ENCODE results near the gene HDAC9. TPM values are rescaled to one million over a fixed set of nuclear protein-coding genes. Genes with fewer than 3 reads are reported as not detected.

HDAC9 gene
- total RNA-seq, 1 donor from 2014 or later, result 32.4 TPM

DNA sequence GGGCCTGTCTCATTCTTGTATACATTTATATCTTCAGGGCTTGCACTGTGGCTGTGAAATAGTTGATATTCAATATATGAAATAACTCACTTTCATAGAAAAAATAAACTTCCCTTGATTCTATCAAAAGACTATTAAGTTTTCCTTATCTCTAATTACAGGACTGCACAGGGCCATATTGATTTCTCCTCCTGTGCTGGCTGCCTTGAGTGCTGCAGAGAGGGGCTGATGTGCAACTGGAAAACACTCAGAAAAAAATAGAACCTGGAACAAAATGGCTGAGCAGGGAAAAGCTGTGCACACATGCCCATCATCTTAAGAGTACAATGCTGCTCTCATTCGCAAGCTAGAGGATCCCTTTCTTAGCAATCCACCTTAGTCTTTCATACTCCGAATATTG is 5.9 kb upstream of the HDAC9 start:
- H3K27ac ChIP-seq, result no peak overlapping the region
- intact Hi-C loops (cut with DNase I), result no loop called here
- no peak for DNase-seq (ENCODE audit: extremely low spot score in 2 of 2)

DNA sequence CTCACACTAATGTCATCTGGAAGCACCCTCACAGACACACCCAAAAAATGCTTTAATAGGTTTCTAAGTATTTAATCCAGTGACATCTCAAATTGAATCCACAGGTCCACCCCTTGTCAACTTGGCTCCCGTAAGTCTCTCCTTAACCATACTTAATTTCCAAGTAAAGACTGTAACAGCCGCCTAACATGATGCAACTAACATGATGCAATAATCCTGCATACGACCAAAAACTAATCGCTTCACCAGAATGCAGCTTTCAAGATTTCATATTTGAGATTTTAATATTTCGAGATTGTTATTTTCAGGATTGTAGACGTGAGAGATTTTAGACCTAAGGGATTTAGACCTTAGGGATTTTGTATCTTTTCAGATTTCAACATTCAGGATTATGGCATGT is 3.7 kb upstream of the HDAC9 start:
- H3K4me1 ChIP-seq, result no peaks in the 10 kb centered on the region
- no peak overlapping the region for H3K4me3 ChIP-seq
- H3K9me3 ChIP-seq, result no peaks in the 10 kb centered on the region
- no peak overlapping the region for H3K27ac ChIP-seq
- no peak for DNase-seq (ENCODE audit: extremely low spot score in 2 of 2)
- no peaks in the 10 kb centered on the region for H3K27me3 ChIP-seq
- H3K36me3 ChIP-seq, result no peaks in the 10 kb centered on the region
- TF ChIP-seq, protein P1, sequence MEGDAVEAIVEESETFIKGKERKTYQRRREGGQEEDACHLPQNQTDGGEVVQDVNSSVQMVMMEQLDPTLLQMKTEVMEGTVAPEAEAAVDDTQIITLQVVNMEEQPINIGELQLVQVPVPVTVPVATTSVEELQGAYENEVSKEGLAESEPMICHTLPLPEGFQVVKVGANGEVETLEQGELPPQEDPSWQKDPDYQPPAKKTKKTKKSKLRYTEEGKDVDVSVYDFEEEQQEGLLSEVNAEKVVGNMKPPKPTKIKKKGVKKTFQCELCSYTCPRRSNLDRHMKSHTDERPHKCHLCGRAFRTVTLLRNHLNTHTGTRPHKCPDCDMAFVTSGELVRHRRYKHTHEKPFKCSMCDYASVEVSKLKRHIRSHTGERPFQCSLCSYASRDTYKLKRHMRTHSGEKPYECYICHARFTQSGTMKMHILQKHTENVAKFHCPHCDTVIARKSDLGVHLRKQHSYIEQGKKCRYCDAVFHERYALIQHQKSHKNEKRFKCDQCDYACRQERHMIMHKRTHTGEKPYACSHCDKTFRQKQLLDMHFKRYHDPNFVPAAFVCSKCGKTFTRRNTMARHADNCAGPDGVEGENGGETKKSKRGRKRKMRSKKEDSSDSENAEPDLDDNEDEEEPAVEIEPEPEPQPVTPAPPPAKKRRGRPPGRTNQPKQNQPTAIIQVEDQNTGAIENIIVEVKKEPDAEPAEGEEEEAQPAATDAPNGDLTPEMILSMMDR (IDR thresholded peaks at IDR 0.05), result no peak
- no peak for TF ChIP-seq POLR2A (IDR thresholded peaks at IDR 0.05)
- TF ChIP-seq POLR2AphosphoS5 (IDR thresholded peaks at IDR 0.05; ENCODE audit: insufficient read depth in 1 of 2, low read depth in 1 of 2), result no peak
- intact Hi-C loops (cut with DNase I), result no loop called here

More for the DNA sequence above, 5.9 kb upstream of the HDAC9 start:
- no peak for TF ChIP-seq POLR2AphosphoS5 (IDR thresholded peaks at IDR 0.05; ENCODE audit: insufficient read depth in 1 of 2, low read depth in 1 of 2)
- TF ChIP-seq, protein P1 (IDR thresholded peaks at IDR 0.05), result no peak
- TF ChIP-seq POLR2A (IDR thresholded peaks at IDR 0.05), result no peak
- Histone ChIP-seq H3K27me3 (no peaks in the 10 kb centered on the region), H3K4me3 (no peak overlapping the region), H3K36me3 (no peaks in the 10 kb centered on the region), H3K4me1 (no peaks in the 10 kb centered on the region), H3K9me3 (no peaks in the 10 kb centered on the region)

DNA sequence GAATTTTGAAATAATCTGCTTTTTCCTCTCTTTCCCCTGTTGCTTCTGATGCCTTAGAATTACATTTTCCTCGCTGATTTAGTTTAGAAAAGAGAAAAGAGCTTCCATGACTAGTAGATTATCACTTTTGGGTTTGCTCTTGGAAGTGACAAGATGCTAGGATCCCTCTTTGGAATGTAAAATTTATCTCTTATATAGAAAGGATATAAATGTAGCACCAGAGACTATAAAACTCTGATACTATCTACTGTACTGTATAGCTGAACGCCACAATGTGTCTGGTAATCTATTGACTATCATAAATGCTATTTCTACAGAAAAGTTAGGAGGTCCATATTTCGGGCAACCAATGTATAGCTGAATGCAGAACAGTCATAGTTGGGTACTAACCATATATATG is 1.1 kb upstream of the HDAC9 start:
- DNase-seq (ENCODE audit: extremely low spot score in 2 of 2), result no peak
- no peak overlapping the region for H3K4me3 ChIP-seq
- H3K4me1 ChIP-seq, result no peaks in the 10 kb centered on the region
- H3K36me3 ChIP-seq, result no peaks in the 10 kb centered on the region
- H3K27ac ChIP-seq, result no peak overlapping the region
- H3K9me3 ChIP-seq, result no peaks in the 10 kb centered on the region
- intact Hi-C loops (cut with DNase I), result no loop called here
- TF ChIP-seq, protein P1 (IDR thresholded peaks at IDR 0.05), result no peak
- TF ChIP-seq POLR2A (IDR thresholded peaks at IDR 0.05) (no peak), POLR2AphosphoS5 (IDR thresholded peaks at IDR 0.05; ENCODE audit: insufficient read depth in 1 of 2, low read depth in 1 of 2) (no peak)
- no peaks in the 10 kb centered on the region for H3K27me3 ChIP-seq

DNA sequence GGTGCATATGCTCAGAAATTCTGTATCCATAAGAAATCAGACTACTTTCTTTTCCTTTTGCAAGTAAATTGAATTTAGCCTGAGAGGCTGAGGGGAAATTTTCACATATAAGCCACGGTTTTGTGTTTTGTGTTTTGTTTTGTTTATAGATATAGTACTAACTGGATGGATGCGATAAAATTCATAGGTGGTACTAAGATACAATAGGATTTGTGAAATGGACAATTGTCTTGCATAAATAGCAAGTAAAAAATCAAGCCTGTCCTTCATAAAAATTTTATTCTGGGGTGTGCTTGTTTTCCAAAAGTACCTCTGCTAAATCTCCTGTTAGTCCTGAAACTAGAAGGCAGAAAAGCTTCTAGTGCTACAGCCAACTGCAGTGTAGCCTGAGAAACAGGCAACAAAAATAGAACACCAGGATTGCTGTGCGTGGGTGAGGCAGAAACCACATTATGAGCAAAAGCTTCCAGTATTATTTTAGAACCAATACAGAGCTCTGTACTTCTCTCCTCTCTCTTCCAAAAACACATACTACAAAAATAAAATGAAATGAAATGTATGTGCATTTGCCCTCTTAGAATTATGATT is 634 bp upstream of the HDAC9 start:
- Histone ChIP-seq H3K9me3 (no peaks in the 10 kb centered on the region), H3K27ac (peak overlapping the region; percentile 33), H3K4me1 (no peaks in the 10 kb centered on the region), H3K4me3 (peak overlapping the region; percentile 35 to 39), H3K27me3 (no peaks in the 10 kb centered on the region), H3K36me3 (no peaks in the 10 kb centered on the region)
- intact Hi-C loops (cut with DNase I), result no loop called here
- TF ChIP-seq, protein P1 (IDR thresholded peaks at IDR 0.05), result no peak
- DNase-seq (ENCODE audit: extremely low spot score in 2 of 2), result no peak

DNA sequence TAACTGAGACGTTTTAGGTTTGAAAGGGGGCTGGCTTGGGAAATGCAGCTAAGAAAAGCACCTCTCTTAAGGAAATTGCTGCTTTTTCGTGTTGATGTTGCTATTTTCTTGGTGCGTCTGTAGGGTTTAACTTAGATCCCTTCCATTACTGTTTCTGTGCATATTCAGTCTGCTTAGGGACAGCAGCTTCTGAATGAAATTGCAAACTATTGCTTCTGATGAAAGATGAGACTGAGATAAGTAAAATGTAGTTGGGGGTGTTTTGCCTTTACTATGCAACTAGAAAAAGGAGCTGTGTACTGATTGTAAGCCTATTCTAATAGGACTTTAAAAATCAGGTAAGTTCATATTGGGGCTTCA is 772 bp downstream of the HDAC9 start:
- Histone ChIP-seq H3K36me3 (no peaks in the 10 kb centered on the region), H3K27ac (peak overlapping the region; percentile 33), H3K4me3 (peak overlapping the region; percentile 35 to 39), H3K4me1 (no peaks in the 10 kb centered on the region), H3K27me3 (no peaks in the 10 kb centered on the region), H3K9me3 (no peaks in the 10 kb centered on the region)
- intact Hi-C loops (cut with DNase I), result no loop called here
- TF ChIP-seq, protein P1 (IDR thresholded peaks at IDR 0.05), result no peak
- TF ChIP-seq POLR2AphosphoS5 (IDR thresholded peaks at IDR 0.05; ENCODE audit: insufficient read depth in 1 of 2, low read depth in 1 of 2) (no peak), POLR2A (IDR thresholded peaks at IDR 0.05) (no peak)
- no peak for DNase-seq (ENCODE audit: extremely low spot score in 2 of 2)

Data from vagina (tissue), 2 donors.